Aorta (tissue), 5 donors: ENCODE data around the gene MRPL2. TPM values are rescaled to one million over a fixed set of nuclear protein-coding genes. Genes with fewer than 3 reads are reported as not detected.
A peak's percentile ranks its signal among the peaks of the same experiment; 100 is the strongest.

Source experiments
- ATAC-seq: fragments of 200-7000 bp; cut with Tn5 transposase; one replicate; pipeline ENCODE4 v1.9.1; 2022; ENCODE audit warnings: moderate library complexity; ENCODE audit not compliant: low FRiP score
- DNase-seq, 2 donors: peaks; one replicate each; pipeline ENCODE4 v3.0.0-alpha.2; 2020
- H3K27ac ChIP-seq, 2 donors: one replicate each; pipeline ENCODE4 v1.5.1; 2013; ENCODE audit warnings: low read length in 2 of 2, mild to moderate bottlenecking in 2 of 2, moderate library complexity in 2 of 2, control low read depth in 1 of 2, inconsistent platforms in 1 of 2, low read depth in 1 of 2
- H3K27me3 ChIP-seq, 2 donors: one replicate each; pipeline ENCODE4 v1.6.1; 2013; ENCODE audit warnings: control low read depth in 1 of 2, low read length in 1 of 2, mild to moderate bottlenecking in 1 of 2, moderate library complexity in 1 of 2; ENCODE audit not compliant: insufficient read depth in 2 of 2, control insufficient read depth in 1 of 2
- H3K36me3 ChIP-seq, 2 donors: one replicate each; pipeline ENCODE4 v1.6.1; 2013; ENCODE audit warnings: control low read depth in 1 of 2, low read length in 1 of 2, mild to moderate bottlenecking in 1 of 2; ENCODE audit not compliant: insufficient read depth in 2 of 2, control insufficient read depth in 1 of 2
- H3K4me1 ChIP-seq, 2 donors: one replicate each; pipeline ENCODE4 v1.6.1; 2013; ENCODE audit warnings: low read length in 2 of 2, control low read depth in 1 of 2, mild to moderate bottlenecking in 1 of 2, moderate library complexity in 1 of 2; ENCODE audit not compliant: insufficient read depth in 2 of 2, control insufficient read depth in 1 of 2
- H3K4me3 ChIP-seq, 2 donors: one replicate each; pipeline ENCODE4 v1.5.1; 2013; ENCODE audit warnings: low read length in 2 of 2, control low read depth in 1 of 2, mild to moderate bottlenecking in 1 of 2
- H3K9me3 ChIP-seq: one replicate; pipeline ENCODE4 v1.6.1; 2013; ENCODE audit warnings: mild to moderate bottlenecking, low read length; ENCODE audit not compliant: control insufficient read depth
- WGBS, 2 donors: extraction: QIAGEN DNeasy Blood & Tissue Kit; methylation state at CpG; one replicate each; pipeline ENCODE4 v1.1.7; 2013; 5-methylcytosine and 5-hydroxymethylcytosine counted together
- intact Hi-C, 2 donors: fragments of 100-400 bp; cut with DNase I; formaldehyde crosslinking; loops; one replicate each; pipeline versions ENCODE4 v1.14.2 to v1.15.0; 2022
- polyA plus RNA-seq, 2 donors: library from polyadenylated mRNA; stranded (reverse); fragments of 200-250 nt; gene quantifications; one replicate each; pipeline ENCODE4 v1.2.3, GENCODE V29; 2013
- total RNA-seq, 2 donors: library from RNA; stranded (reverse); fragmentation: NEBNext Ultra II Directional; extraction: Animal tissue kit (Norgen Biotek cat#: 25700); gene quantifications; one replicate each; pipeline ENCODE4 v1.2.1, GENCODE V29; 2021
- donor health status: healthy with polysubstance abuse.
- donor health status: Bipolar disorder and iron deficiency.
- donor health status: DM: no; HTN: no; CAD: no.
- donor health status: DM: no; HTN: no; CAD: no.
- donor health status: DM: yes; HTN: yes; CAD: no.

The MRPL2 gene
- total and polyA plus RNA-seq, 4 donors = 29.3 to 55.2 (median 32.0) TPM

DNA sequence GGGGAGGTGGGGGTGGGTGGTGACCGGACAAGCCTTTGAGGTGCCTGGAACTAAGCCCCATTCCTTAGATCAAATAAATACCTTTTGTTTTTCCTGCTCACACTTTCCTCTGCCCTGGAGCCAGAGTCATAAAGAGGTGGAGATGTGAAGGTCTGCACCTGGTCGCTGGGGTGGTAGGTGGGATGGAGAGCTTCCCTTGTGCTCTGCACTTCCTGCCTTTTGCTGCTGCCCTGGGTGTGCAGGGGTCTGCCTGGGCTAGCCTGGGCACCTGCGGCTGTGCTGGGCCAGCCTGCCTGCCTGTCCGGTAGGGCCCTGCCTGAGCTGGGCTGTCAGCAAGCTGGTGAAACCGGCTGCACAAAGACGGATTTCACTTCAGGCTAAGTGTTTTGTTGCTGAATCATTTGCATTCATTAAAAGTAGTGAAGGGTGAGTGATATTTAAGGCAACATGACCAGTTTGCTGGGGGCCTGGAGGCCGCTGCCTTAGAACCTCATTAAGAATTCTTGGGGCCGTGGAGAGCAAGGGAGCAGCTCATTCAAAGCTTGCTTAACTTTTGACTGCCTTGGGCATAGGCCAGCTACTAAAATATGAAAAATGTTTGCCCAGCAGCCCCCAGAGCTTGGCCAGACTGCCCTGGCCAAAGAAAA lies 37.3 kb upstream of the MRPL2 start:
- Histone ChIP-seq H3K27ac (no peak overlapping the region), H3K9me3 (no peaks in the 10 kb centered on the region), H3K27me3 (no peaks in the 10 kb centered on the region), H3K4me1 (peaks cover 0 to 3% of the 10 kb centered on the region in 2 donors), H3K4me3 (no peak overlapping the region), H3K36me3 (no peaks in the 10 kb centered on the region)
- ATAC-seq (peak; percentile 60), DNase-seq (peak; percentile 61)
- intact Hi-C loops = no loop called here
- 23 to 26% methylated on average over 8 of the region's 8 CpGs for WGBS, 2 donors

DNA sequence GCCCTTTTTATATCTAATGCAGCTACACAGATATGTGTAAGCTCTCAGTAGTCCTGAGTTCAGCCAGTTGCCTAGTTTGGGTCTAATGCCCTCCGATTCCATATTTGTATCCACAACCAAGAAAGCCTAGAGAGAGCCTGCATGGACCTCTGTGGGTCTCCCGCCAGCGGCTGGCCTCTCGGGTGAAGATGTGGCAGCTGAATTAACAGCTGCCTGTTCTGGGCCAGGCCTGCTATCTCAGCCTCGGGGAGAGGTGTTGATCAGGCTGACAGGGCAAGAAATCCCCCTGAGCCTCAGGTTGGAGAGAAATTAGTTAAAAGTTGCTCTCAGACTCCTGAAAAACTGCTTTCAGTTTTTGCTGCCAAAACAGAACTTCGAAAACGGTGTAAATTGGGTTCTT lies 36.7 kb upstream of the MRPL2 start:
- 80 to 83% methylated on average over 7 of the region's 7 CpGs for WGBS, 2 donors
- Histone ChIP-seq H3K9me3 (no peaks in the 10 kb centered on the region), H3K4me3 (no peak overlapping the region), H3K27me3 (no peaks in the 10 kb centered on the region), H3K27ac (no peak overlapping the region), H3K36me3 (no peaks in the 10 kb centered on the region), H3K4me1 (peaks cover 0 to 3% of the 10 kb centered on the region in 2 donors)
- no peak for ATAC-seq
- intact Hi-C loops = no loop called here
- peak in 1 of 2 donors; percentile 24 for DNase-seq

DNA sequence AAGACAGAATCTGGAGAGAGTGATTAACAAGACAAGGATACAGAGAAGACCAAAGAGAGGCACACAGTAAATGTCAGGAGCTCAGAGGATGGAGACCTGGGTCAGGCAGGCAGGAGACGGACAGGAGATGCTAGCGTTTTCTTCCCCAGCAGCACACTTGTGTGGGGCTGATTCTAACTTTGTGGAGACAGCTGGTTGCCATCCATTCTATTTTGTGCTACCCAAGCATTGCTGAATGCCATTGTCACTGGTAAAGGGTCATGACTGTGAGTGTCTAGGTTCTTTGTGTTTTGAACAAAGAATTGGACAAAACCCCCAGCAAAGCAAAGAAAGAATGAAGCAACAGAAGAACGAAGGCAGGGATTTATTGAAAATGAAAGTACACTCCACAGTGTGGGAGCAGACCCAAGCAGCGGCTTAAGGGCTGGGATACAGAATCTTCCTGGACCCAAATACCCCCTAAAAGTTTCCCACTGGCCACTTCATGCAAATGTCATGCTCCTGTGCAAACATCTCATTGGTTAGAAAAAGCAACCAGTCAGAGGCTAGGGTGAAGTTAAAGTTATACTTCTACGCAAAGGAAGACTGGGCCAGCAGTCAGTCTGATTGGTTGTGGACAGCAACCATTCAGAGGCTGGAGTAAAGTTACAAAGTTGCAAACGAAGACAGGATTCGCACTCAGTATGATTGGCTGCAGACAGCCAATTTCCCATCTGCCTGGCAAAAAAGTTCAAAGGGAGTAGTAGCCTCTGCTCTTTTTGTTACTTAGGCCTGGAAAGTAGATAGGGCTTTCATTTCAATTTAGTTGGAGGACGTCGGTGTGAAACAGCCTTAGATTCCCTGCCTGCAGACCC lies 34.4 kb upstream of the MRPL2 start:
- intact Hi-C loops = no loop called here
- DNase-seq (peak in 1 of 2 donors; percentile 20), ATAC-seq (peak; percentile 71)
- Histone ChIP-seq H3K4me3 (no peak overlapping the region), H3K27ac (no peak overlapping the region), H3K27me3 (no peaks in the 10 kb centered on the region), H3K36me3 (no peaks in the 10 kb centered on the region), H3K4me1 (peaks cover 0 to 3% of the 10 kb centered on the region in 2 donors), H3K9me3 (no peaks in the 10 kb centered on the region)
- 82 to 83% methylated on average over 9 of the region's 9 CpGs for WGBS, 2 donors

DNA sequence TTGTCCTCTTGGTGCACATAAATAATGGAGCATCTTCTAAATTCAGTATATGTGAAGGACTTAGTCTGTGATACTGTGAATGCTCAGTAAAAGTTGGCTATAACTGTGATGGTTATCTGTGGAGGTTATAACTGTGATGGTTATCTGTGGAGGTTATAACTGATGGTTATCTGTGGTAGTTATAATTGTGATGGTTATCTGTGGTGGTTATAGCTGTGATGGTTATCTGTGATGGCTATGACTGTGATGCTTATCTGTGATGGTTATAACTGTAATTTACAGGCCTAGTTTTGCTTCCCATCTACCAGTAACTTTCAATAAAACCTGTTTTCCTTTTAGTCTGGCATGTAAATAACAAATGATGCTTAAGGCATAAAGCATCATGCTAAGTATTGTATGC lies 33.4 kb upstream of the MRPL2 start:
- H3K4me1 ChIP-seq = peaks cover 0 to 3% of the 10 kb centered on the region in 2 donors
- no peak overlapping the region for H3K27ac ChIP-seq
- DNase-seq (no peak), ATAC-seq (no peak)
- H3K27me3 ChIP-seq = no peaks in the 10 kb centered on the region
- no peak overlapping the region for H3K4me3 ChIP-seq
- no peaks in the 10 kb centered on the region for H3K9me3 ChIP-seq
- intact Hi-C loops = no loop called here
- no peaks in the 10 kb centered on the region for H3K36me3 ChIP-seq

DNA sequence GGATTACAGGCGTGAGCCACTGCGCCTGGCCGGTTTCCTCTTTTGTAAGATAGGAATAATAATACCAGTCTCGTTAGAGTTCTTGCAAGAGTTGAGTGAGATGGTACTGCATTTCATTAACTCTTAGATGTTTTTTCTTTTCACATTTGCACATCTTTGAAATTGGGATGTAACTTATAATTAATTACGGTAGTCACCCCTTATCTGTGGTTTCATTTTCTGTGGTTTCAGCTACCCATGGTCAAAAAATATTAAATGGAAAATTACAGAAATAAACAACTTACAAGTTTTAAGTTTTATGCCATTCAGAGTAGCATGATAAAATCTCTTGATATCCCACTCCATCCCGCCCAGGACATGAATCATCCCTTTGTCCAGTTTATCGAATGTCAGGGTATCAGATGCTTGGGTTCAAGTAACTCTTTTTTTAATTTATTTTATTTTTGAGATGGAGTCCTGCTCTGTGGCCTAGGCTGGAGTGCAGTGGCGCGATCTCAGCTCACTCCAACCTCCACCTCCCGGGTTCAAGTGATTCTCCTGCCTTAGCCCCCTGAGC lies 32.3 kb upstream of the MRPL2 start:
- no peaks in the 10 kb centered on the region for H3K9me3 ChIP-seq
- H3K27me3 ChIP-seq = no peaks in the 10 kb centered on the region
- ATAC-seq = no peak
- no peak for DNase-seq
- H3K36me3 ChIP-seq = no peaks in the 10 kb centered on the region
- peaks cover 0 to 2% of the 10 kb centered on the region in 2 donors for H3K4me1 ChIP-seq
- WGBS, 2 donors = 89 to 97% methylated on average over 10 of the region's 10 CpGs
- no peak overlapping the region for H3K4me3 ChIP-seq
- no peak overlapping the region for H3K27ac ChIP-seq
- intact Hi-C loops = no loop called here

DNA sequence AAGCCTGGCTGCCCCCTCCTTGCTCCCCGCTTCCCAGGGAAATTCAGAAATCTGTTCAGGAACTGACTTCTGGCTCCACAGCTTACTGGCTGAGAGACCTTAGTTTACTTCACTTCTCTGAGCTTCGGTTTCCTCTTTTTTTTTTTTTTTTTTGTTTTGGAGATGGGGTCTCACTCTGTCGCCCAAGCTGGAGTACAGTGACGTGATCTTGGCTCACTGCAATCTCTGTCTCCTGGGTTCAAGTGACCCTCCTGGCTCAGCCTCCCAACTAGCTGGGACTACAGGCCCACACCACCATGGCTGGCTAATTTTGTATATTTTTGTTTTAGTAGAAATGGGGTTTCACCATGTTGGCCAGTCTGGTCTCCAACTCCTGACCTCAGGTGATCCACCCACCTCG lies 31.8 kb upstream of the MRPL2 start:
- Histone ChIP-seq H3K9me3 (no peaks in the 10 kb centered on the region), H3K27ac (no peak overlapping the region), H3K27me3 (no peaks in the 10 kb centered on the region), H3K4me3 (no peak overlapping the region), H3K36me3 (no peaks in the 10 kb centered on the region), H3K4me1 (no peaks in the 10 kb centered on the region)
- DNase-seq (no peak), ATAC-seq (no peak)
- 85 to 86% methylated on average over 5 of the region's 5 CpGs for WGBS, 2 donors
- intact Hi-C loops = no loop called here

DNA sequence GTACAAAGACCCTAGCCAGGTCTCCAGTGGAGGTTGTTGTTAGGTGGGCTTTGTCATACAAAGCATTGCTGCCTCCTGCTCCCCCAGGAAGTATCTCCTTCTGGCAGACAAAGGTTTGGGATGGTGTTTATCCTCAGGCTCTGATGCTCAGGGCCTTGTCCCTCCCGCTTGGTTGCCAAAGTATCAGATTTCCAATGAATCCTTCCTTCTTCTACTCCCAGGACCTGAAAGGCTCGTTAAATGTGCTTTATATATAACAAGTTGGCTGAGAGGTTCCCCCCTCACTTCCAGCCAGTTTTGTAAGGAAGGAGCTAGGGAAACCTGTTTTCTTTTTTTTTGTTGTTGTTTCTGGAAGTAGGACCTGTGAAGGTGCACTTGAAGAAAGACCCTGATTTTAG lies 31.3 kb upstream of the MRPL2 start:
- H3K4me1 ChIP-seq = no peaks in the 10 kb centered on the region
- no peaks in the 10 kb centered on the region for H3K9me3 ChIP-seq
- ATAC-seq = no peak
- H3K4me3 ChIP-seq = no peak overlapping the region
- no peak for DNase-seq
- intact Hi-C loops = no loop called here
- H3K36me3 ChIP-seq = no peaks in the 10 kb centered on the region
- 63 to 76% methylated on average over 2 of the region's 2 CpGs for WGBS, 2 donors
- no peak overlapping the region for H3K27ac ChIP-seq
- no peaks in the 10 kb centered on the region for H3K27me3 ChIP-seq

DNA sequence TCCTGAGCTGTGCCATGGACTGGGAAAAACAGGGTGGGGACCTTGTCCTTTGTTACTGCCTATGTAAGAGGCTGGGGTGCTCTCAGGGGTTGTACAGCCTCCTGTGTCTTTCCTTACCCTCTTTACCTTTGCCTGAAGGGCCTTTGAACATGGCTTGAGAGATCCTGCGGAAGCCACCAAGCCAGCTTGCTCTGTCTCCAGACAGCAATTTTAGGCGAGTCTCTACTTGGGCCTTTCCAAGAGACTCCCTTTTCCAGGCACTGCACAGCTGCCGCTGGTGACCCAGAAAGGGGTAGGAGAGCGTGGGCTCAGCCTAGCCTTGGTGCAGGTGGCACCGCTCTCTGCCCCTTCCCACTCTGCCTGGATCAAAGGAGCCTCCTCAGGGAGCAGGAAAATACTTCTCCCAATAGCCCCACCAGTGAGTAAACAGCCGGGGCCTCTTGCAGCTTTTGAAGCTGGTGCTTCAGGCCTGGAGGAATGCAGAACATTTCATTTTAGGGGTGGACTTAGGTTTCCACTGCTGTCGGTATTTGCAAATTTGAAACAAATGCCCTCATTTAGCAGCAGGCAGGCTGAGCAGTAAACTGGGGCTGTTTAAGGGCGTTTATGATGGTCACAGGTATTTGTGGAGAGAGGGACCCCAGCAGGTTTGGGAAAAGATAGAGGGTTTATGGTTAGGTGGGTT lies 30.8 kb upstream of the MRPL2 start:
- Histone ChIP-seq H3K4me3 (no peak overlapping the region), H3K27me3 (no peaks in the 10 kb centered on the region), H3K9me3 (no peaks in the 10 kb centered on the region), H3K27ac (no peak overlapping the region), H3K4me1 (no peaks in the 10 kb centered on the region), H3K36me3 (no peaks in the 10 kb centered on the region)
- no peak for ATAC-seq
- peak in 1 of 2 donors; percentile 33 for DNase-seq
- WGBS, 2 donors = 91 to 92% methylated on average over 8 of the region's 8 CpGs
- intact Hi-C loops = no loop called here
